Ureter (tissue), 1 donor: ENCODE measurements around the gene RETREG3. TPM values are rescaled to one million over a fixed set of nuclear protein-coding genes. Genes with fewer than 3 reads are reported as not detected.
"Not testable (repeated sequence)": the region's sequence is repeated elsewhere in the genome, so short reads cannot be mapped to it uniquely, and the experiment has no call there.

Source experiments
- DNase-seq: peaks from one replicate; pipeline ENCODE4 v3.0.0-alpha.2; 2020; ENCODE audit warnings: low spot score
- total RNA-seq: library from RNA; stranded (reverse); gene quantifications from one replicate; pipeline ENCODE4 v1.2.4, GENCODE V29; 2023
- donor health status: DM: yes; HTN: yes; CAD: no.

RETREG3 gene
- total RNA-seq, 1 donor from 2014 or later = 76.5 TPM

- DNase-seq = no peak
These were observed 36.1 kb downstream of the RETREG3 start for GRCh38 chr17:42573095-42573494.

GRCh38 chr17:42571435-42572225, 37.5 kb downstream of the RETREG3 start:
- DNase-seq = no peak

DNA sequence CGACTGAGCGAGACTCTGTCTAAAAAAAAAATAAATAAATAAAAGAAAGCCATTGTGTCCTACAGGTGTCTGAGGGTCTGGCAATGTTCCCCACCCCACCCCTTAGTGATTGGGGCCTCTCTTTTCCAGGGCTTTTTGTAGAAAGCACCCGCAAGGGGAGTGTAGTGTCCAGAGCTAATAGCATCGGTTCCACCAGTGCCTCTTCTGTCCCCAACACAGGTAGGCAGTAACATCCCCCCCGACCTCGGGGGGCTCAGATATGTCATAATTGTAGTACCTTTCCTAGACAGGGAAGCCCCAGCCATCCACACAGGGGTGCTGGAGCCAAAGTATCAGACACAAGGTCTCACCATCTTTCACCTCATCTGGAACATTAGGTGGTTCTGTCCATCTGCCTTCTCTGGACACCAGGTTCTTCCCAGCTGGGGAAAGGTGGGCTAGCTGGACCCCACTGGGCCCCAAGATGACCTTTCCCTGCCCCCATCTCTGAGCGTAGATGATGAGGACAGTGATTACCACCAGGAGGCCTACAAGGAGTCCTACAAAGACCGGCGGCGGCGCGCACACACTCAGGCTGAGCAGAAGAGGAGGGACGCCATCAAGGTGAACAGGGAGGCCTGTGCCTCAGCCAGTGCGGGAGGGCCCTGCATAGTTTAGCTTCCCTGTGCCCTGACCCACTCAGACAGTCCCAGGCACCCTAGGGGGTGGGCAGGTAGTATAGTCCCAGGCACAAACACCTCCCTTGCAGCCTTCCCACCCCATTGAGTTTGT, 40.6 kb downstream of the RETREG3 start:
- DNase-seq = no peak

DNA sequence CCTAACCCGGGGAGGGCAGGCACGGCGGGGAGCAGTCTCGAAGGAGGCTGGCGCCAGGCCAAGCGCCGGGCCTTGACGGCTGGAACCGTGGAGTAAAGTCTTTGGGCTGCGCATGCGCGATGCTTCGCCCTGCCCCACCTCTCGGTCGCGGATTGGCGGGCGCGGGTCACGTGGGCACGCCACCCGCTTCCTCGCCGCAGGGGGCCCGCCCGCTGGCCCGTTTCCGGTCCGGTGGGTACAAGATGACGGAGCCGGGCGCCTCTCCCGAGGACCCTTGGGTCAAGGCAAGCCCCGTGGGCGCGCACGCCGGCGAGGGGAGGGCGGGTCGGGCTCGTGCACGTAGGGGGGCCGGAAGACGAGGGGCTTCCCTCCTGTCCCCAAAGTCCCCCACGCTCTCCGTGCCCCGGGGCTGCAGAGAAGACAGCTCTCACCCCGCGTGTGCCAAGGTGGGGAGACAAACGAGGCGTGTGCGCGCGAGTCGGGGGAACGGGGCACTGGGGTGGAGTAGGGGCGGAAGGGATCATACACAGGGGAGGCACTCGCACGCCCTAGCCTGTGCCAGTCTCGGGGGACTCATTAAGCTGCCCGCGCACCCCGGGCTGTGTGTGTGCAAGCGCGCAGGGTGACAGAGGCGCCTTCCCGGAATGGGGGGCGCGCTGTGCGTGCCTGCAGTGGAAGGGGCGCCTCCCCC, 42.1 kb downstream of the RETREG3 start, which contains the start of gene MLX:
Gene MLX (plus strand): TSS at position 218 of the 691 bp plus-strand sequence. CDS start 25 bp downstream, at position 243.
- peak; percentile 94 for DNase-seq

GRCh38 chr17:42566215-42566882, 42.8 kb downstream of the RETREG3 start:
- DNase-seq = no peak

- no peak for DNase-seq
These were observed 43.5 kb downstream of the RETREG3 start for GRCh38 chr17:42565523-42566214.

DNA sequence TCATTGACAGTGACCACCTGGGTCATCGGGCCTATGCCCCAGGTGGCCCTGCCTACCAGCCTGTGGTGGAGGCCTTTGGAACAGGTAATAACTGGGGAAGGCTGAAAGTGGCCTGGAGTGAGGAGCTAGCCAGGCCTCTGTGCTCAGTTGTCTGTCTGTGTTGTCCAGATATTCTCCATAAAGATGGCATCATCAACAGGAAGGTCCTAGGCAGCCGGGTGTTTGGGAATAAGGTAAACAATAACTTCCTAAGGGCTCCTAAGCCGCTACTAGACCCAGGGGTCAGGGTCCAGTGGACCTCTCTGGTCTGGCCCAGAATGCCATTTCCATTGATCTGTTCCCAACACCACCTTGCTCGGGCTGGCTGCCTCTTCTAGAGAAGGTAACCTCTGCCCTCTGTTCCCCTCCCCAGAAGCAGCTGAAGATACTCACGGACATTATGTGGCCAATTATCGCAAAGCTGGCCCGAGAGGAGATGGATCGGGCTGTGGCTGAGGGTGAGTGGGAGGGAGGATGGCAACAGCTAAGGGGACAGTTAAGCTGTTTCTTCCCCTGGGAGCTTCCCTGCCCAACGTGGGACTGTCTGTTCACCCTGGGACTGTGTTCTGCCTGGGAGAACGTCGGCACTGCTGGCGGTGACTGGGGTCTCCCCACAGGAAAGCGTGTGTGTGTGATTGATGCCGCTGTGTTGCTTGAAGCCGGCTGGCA, 44.2 kb downstream of the RETREG3 start:
- DNase-seq = no peak

- no peak for DNase-seq
These were observed 45.2 kb downstream of the RETREG3 start for GRCh38 chr17:42563950-42564349.

DNA sequence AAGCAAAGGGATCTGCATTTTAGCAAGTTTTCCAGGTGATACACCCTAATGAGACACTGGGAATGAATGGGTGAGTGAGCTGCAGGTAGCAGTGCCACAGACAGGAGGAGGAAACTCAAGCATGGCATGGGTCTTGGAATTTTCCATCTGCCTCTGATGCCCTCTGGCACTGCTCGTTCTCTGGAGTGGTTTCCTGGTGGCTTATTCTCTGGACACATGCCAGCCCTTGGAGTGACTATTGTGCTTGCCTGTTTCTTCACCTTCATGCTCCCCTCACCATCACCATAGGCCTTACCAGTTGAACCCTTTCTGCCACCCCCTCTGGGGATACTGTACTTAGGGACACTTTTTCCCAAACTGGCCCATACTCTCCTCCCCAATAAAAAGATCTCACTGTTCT, 45.6 kb downstream of the RETREG3 start:
- no peak for DNase-seq

- DNase-seq = no peak
These were observed 46.0 kb downstream of the RETREG3 start for GRCh38 chr17:42563143-42563509.

- no peak for DNase-seq
These were observed 46.6 kb downstream of the RETREG3 start for GRCh38 chr17:42562388-42563142.

- DNase-seq = peak; percentile 97
These were observed 47.2 kb downstream of the RETREG3 start, which contains the start of gene COASY for GRCh38 chr17:42561897-42562387. Gene COASY (plus strand): TSS chr17:42562148. CDS start chr17:42562623, 475 bp downstream.

GRCh38 chr17:42560246-42560645, 48.9 kb downstream of the RETREG3 start:
- DNase-seq = no peak

DNA sequence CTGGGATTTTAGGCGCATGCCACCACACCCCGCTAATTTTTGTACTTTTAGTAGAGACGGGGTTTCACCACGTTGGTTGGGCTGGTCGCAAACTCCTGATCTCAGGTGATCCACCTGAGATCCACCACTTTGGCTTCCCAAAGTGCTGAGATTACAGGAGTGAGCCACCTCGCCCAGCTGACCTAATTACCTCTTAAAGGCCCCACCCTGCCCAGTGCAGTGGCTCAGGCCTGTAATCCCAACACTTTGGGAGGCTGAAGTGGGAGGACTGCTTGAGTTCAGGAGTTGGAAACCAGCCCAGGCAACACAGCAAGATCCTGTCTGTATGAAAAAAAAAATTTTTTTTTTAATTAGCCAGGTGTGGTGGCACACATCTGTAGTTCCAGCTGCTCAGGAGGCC, 50.1 kb downstream of the RETREG3 start:
- no peak for DNase-seq

DNA sequence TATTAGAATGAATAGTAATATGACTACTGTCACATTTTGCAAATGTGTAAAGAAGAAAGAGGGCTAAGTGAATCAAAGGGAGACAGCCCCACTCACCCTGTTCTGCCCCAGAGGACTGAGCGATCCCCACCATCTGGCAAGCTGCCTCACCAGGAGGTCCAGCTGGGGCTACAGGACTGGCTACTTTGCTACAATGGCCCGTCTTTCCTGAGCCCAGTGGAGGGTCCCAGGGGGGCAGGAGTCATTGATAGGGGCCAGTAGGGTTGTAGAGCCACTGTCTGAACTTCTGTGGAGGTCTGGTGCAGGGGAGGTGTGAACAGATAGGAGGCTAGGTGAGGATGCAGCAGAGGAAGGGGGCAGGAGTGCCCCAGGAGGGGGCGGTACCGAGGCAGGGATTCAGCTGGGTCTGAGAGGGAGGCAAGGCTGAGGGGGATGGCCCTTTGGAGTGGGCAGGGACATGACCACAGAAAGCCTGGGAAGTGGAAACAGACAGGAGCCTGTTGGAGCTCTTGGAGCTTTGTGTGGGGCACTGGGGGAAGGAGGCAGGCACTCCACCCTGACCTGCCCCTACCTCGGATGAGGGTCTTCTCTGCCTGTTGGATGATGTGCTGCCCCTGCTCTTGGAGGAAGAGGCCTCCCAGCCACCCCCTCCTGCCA, 53.1 kb downstream of the RETREG3 start:
- DNase-seq = not testable (repeated sequence)

DNA sequence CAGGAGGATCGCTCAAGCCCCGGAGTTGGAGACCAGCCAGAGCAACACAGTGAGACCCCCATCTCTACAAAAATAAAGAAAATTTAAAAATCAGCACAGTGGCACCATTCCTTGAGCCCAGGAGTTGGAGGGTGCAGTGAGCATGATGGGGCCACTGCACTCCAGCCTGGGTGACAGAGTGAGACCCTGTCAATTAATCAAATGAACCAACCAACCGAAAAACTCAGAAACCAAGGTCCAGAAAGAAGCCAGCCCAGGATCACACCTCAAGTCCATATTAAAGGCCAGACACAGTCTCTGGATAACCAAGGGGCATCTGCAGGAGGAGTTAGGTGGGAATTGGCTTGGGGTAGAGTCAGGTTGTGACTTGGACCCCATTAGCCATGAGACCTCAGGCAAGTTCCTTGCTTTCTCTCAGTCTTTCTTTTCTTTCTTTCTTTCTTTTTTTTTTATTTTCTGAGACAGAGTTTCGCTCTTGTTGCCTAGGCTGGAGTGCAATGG, 54.0 kb downstream of the RETREG3 start:
- DNase-seq = no peak

GRCh38 chr17:42554250-42555121, 54.7 kb downstream of the RETREG3 start:
- peak; percentile 89 for DNase-seq

DNA sequence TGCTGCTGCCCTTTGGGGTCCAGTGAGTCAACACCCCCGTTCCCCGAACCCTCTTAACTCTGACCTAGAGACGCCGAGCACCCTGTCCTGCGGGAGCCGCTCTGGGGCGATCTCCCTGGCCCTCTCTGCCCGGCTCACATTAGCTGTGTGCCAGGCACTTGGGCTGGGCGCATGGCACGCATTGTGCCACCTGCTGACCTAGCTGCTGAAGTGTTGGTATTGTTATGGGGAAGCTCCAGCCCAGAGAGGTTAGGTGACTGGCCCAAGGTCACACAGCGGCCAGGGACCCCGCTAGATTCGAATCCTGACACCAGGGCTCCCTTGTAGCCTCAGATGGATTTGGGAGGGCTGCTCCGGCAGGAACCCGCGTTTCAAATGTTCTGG, 55.3 kb downstream of the RETREG3 start:
- no peak for DNase-seq
